Heart left ventricle (tissue), 13 donors: ENCODE data around the gene RNF34.
A peak's percentile ranks its signal among the peaks of the same experiment; 100 is the strongest.

Experiments used
- CTCF ChIP-seq, 12 donors: fragments of 200-600 bp; sonication (generic) in 4 of 12; IDR thresholded peaks; one replicate each; pipeline versions ENCODE4 v1.5.0 to v1.8.0; 2018 to 2022; ENCODE audit warnings: antibody characterized with exemption in 12 of 12, mild to moderate bottlenecking in 5 of 12
- POLR2A ChIP-seq, 2 donors: fragments of 450-650 bp; IDR thresholded peaks; one replicate each; pipeline ENCODE4 v1.6.1; 2017; ENCODE audit warnings: antibody characterized with exemption in 2 of 2, mild to moderate bottlenecking in 2 of 2, moderate library complexity in 2 of 2
- donor health status: ischemic (EF 13 %, LVEDD 7.1; RV severe dilation, severe dysfunction).
- donor health status: DM: no; HTN: yes; CAD: no.
- donor health status: DM: no; HTN: no; CAD: no.
- donor health status: ischemic (EF 25% LVEDD 6.9; RV normal size, moderate dysfunction).
- donor health status: ischemic (EF 25% LVEDD 5.7; RV mildly dilated, moderate dysfunction).
- donor health status: ischemic (EF 35%, LVEDD 5.7; RV mildly dilated, moderate dysfunction).
- donor health status: nonischemic (EF 11% LVEDD 7.7; RV severe dilation, severe dysfunction).
- donor health status: DM: yes; HTN: yes; CAD: no.
- donor health status: PGD.
- donor health status: ischemic (EF 29% LVEDD 5.4; RV normal size, mild dysfunction).
- donor health status: nonischemic (EF 23%, LVEDD 6.1; RV moderate dilation, normal function).

GRCh38 chr12:121441555-121441954, 41.6 kb downstream of the RNF34 start:
- TF ChIP-seq CTCF (IDR thresholded peaks at IDR 0.05) (peak in 1 of 12 donors; percentile 17), POLR2A (IDR thresholded peaks at IDR 0.05) (no peak)
